SK-N-SH treated with all-trans-retinoic acid at 6 μM for 48 hours (cell line): ENCODE results near the gene DPYD.

Experiments used
- CREB5 ChIP-seq: fragments of 250-450 bp; sonication (Bioruptor Pico); IDR thresholded peaks from 2 replicates; pipeline ENCODE4 v1.5.1; 2020; ENCODE audit warnings: low read depth, mild to moderate bottlenecking, moderate library complexity
- CSRNP3 ChIP-seq: fragments of 250-450 bp; sonication (Bioruptor Pico); IDR thresholded peaks from 2 replicates; pipeline ENCODE4 v1.5.1; 2021; ENCODE audit warnings: mild to moderate bottlenecking, moderate library complexity
- GLIS3 ChIP-seq: fragments of 250-450 bp; sonication (Bioruptor Pico); IDR thresholded peaks from 2 replicates; pipeline ENCODE4 v1.5.0; 2020; ENCODE audit warnings: mild to moderate bottlenecking, moderate library complexity
- ISL1 ChIP-seq: fragments of 250-450 bp; sonication (Bioruptor Pico); IDR thresholded peaks from 2 replicates; pipeline ENCODE4 v2.1.2; 2022; ENCODE audit warnings: mild to moderate bottlenecking, moderate library complexity
- PATZ1 ChIP-seq: fragments of 250-450 bp; sonication (Bioruptor Pico); IDR thresholded peaks from 2 replicates; pipeline ENCODE4 v1.8.0; 2020; ENCODE audit warnings: mild to moderate bottlenecking, moderate library complexity, borderline replicate concordance
- PPARA ChIP-seq: fragments of 250-450 bp; sonication (Bioruptor Pico); IDR thresholded peaks from 2 replicates; pipeline ENCODE4 v1.5.0; 2020; ENCODE audit warnings: mild to moderate bottlenecking, borderline replicate concordance
- RARB ChIP-seq: fragments of 250-450 bp; sonication (Bioruptor Pico); IDR thresholded peaks from 2 replicates; pipeline ENCODE4 v1.8.0; 2021; ENCODE audit warnings: mild to moderate bottlenecking, moderate library complexity
- SNAI2 ChIP-seq: fragments of 250-450 bp; sonication (Bioruptor Pico); IDR thresholded peaks from 2 replicates; pipeline ENCODE4 v1.5.0; 2020; ENCODE audit warnings: mild to moderate bottlenecking, moderate library complexity
- TOX ChIP-seq: fragments of 250-450 bp; sonication (Bioruptor Pico); IDR thresholded peaks from 2 replicates; pipeline ENCODE4 v1.8.0; 2021; ENCODE audit warnings: mild to moderate bottlenecking, moderate library complexity, borderline replicate concordance
- ZFP3 ChIP-seq: fragments of 250-450 bp; sonication (Bioruptor Pico); IDR thresholded peaks from 2 replicates; pipeline ENCODE4 v1.5.0; 2020; ENCODE audit warnings: mild to moderate bottlenecking, moderate library complexity
- ZFP30 ChIP-seq: fragments of 450-650 bp; formaldehyde crosslinking; IDR thresholded peaks from 2 replicates; pipeline ENCODE4 v1.5.0; 2022; ENCODE audit warnings: mild to moderate bottlenecking, moderate library complexity
- ZNF565 ChIP-seq: fragments of 450-650 bp; formaldehyde crosslinking; conservative IDR thresholded peaks from 2 replicates; pipeline ENCODE4 v1.5.0; 2020; ENCODE audit warnings: low read depth, mild to moderate bottlenecking, moderate library complexity

- TF ChIP-seq CREB5 (CRISPR knock-in tag) (no peak), ZNF565 (CRISPR knock-in tag) (no peak), RARB (no peak), SNAI2 (CRISPR knock-in tag) (no peak), ISL1 (CRISPR knock-in tag) (no peak), PPARA (CRISPR knock-in tag) (no peak), TOX (no peak), CSRNP3 (CRISPR knock-in tag) (no peak), ZFP30 (CRISPR knock-in tag) (no peak), GLIS3 (CRISPR knock-in tag) (no peak), ZFP3 (CRISPR knock-in tag) (no peak), PATZ1 (no peak)
These were observed 360.1 kb downstream of the DPYD start for GRCh38 chr1:97560714-97561113.
